T-cell (primary cell): ENCODE measurements around the gene RHOH. TPM values are rescaled to one million over a fixed set of nuclear protein-coding genes. Genes with fewer than 3 reads are reported as not detected.
A peak's percentile ranks its signal among the peaks of the same experiment; 100 is the strongest.

Experiments
- ATAC-seq, 4 experiments: fragments of 200-7000 bp in 3 of 4; fragments of 150-1000 bp in 1 of 4; cut with Tn5 transposase; replicated peaks in 1 of 4; 1 replicate in 3 of 4; 2 replicates in 1 of 4; pipeline ENCODE4 v1.10.0; 2021; ENCODE audit warnings: moderate library complexity in 3 of 4, mild to moderate bottlenecking in 2 of 4, moderate number of reproducible peaks in 1 of 4
- CTCF ChIA-PET, 2 donors: fragments of 300-600 bp; sonication (Branson Sonifier 250); formaldehyde crosslinking; loops; one replicate each; lab custom pipeline; 2022; ENCODE audit warnings: antibody characterized with exemption in 2 of 2; lab: Charles Lee
- POLR2A ChIA-PET, 2 donors: fragments of 300-600 bp; sonication (Branson Sonifier 250); formaldehyde crosslinking; loops; one replicate each; lab custom pipeline; 2022; ENCODE audit warnings: antibody characterized with exemption in 2 of 2; lab: Charles Lee
- DNase-seq, 35 experiments: peaks; one replicate each; pipeline versions ENCODE4 v3.0.0 to v3.0.0-alpha.2; 2013 to 2023
- H3K27ac ChIP-seq: one replicate; pipeline ENCODE4 v1.5.1; 2013; ENCODE audit warnings: low read length
- H3K27me3 ChIP-seq, 2 experiments: replicated peaks in 1 of 2; 1 replicate in 1 of 2; 2 replicates in 1 of 2; pipeline versions ENCODE4 v1.6.1 to v1.7.0; 2013; ENCODE audit warnings: low read length in 1 of 2, mixed read lengths in 1 of 2; ENCODE audit not compliant: control insufficient read depth in 2 of 2, insufficient read depth in 2 of 2; ENCODE audit errors: extremely low read depth in 1 of 2
- H3K36me3 ChIP-seq, 2 donors: 1 replicate in 1 of 2; 2 replicates in 1 of 2; pipeline versions ENCODE4 v1.6.1 to v1.7.0; 2013; ENCODE audit warnings: low read length in 1 of 2; ENCODE audit not compliant: control insufficient read depth in 2 of 2, insufficient read depth in 1 of 2; ENCODE audit errors: extremely low read depth in 1 of 2
- H3K4me1 ChIP-seq, 2 experiments: 1 replicate in 1 of 2; 2 replicates in 1 of 2; pipeline versions ENCODE4 v1.6.1 to v1.7.0; 2013; ENCODE audit warnings: low read length in 2 of 2, mixed read lengths in 1 of 2; ENCODE audit not compliant: insufficient read depth in 2 of 2, control insufficient read depth in 1 of 2; ENCODE audit errors: extremely low read depth in 1 of 2
- H3K4me3 ChIP-seq, 2 donors: 1 replicate in 1 of 2; 2 replicates in 1 of 2; pipeline versions ENCODE4 v1.5.1 to v1.7.0; 2013; ENCODE audit warnings: mild to moderate bottlenecking in 2 of 2, low read length in 1 of 2, moderate library complexity in 1 of 2; ENCODE audit not compliant: control insufficient read depth in 1 of 2; ENCODE audit errors: extremely low read depth in 1 of 2
- H3K9me3 ChIP-seq: 2 replicates; pipeline ENCODE4 v1.7.0; 2013
- H3K27ac Mint-ChIP-seq, 2 donors: one replicate each; pipeline ENCODE4 v1.8.0; 2020 to 2021; ENCODE audit warnings: mild to moderate bottlenecking in 2 of 2, mixed read lengths in 2 of 2
- H3K27me3 Mint-ChIP-seq, 2 donors: one replicate each; pipeline ENCODE4 v1.8.0; 2021 to 2022; ENCODE audit warnings: mixed read lengths in 2 of 2
- H3K36me3 Mint-ChIP-seq: one replicate; pipeline ENCODE4 v1.8.0; 2021; ENCODE audit warnings: mixed read lengths
- H3K4me1 Mint-ChIP-seq, 3 donors: one replicate each; pipeline ENCODE4 v1.8.0; 2020 to 2022; ENCODE audit warnings: mixed read lengths in 3 of 3, mild to moderate bottlenecking in 1 of 3
- H3K4me3 Mint-ChIP-seq, 3 donors: one replicate each; pipeline ENCODE4 v1.8.0; 2020 to 2022; ENCODE audit warnings: mild to moderate bottlenecking in 3 of 3, mixed read lengths in 3 of 3, moderate library complexity in 3 of 3
- H3K9me3 Mint-ChIP-seq, 3 donors: one replicate each; pipeline ENCODE4 v1.8.0; 2020 to 2022; ENCODE audit warnings: mixed read lengths in 3 of 3
- WGBS: methylation state at CpG from one replicate; pipeline ENCODE4 v1.1.5; 2013; ENCODE audit warnings: missing lambda C conversion rate; ENCODE audit not compliant: insufficient coverage; 5-methylcytosine and 5-hydroxymethylcytosine counted together
- total RNA-seq, 35 experiments: library from RNA in 6 of 35; stranded (reverse) in 6 of 35; fragments of 120-200 nt in 1 of 35; gene quantifications; one replicate each; pipeline versions ENCODE4 v1.2.1 to v1.2.4 and lab custom pipeline; 2013 to 2026

The RHOH gene
- total RNA-seq, 5 donors from 2014 or later (not counting 1 experiment from before 2014, with no cell fraction given), result 174 to 436 (median 216) TPM

- peaks cover 0 to 52% of the 10 kb centered on the region in 2 donors for H3K36me3 ChIP-seq
- ChIA-PET POLR2A (interaction anchor here (0.6 to 0.7 kb wide), 3 partner anchors 13 to 797 kb away, joined by 3 to 4 read pairs (median 4); no protein-coding TSS in a partner anchor), CTCF (interaction anchor here (0.5 to 0.8 kb wide), 3 partner anchors 9 to 40 kb away, joined by 3 to 4 read pairs (median 3); no protein-coding TSS in a partner anchor)
- 63% methylated on average over 13 of the region's 19 CpGs for WGBS
- peak overlapping the region; percentile 74 for H3K27ac ChIP-seq
- peaks cover 66 to 95% of the 10 kb centered on the region in 2 experiments for H3K4me1 ChIP-seq
- Mint-ChIP-seq H3K36me3 (peaks cover 62% of the 10 kb centered on the region), H3K27ac (peak overlapping the region; percentile 86 to 94), H3K4me3 (peak overlapping the region; percentile 61 to 74 (median 66)), H3K27me3 (no peaks in the 10 kb centered on the region), H3K4me1 (peaks cover 89 to 91% (median 90%) of the 10 kb centered on the region in 3 donors), H3K9me3 (no peaks in the 10 kb centered on the region)
- H3K27me3 ChIP-seq, result no peaks in the 10 kb centered on the region
- no peaks in the 10 kb centered on the region for H3K9me3 ChIP-seq
- peak overlapping the region in 1 of 2 donors; percentile 44 for H3K4me3 ChIP-seq
- no peak for ATAC-seq
- DNase-seq, result peak in 1 of 35 experiments; percentile 56
Observed at GRCh38 chr4:40243386-40243948, 46.6 kb downstream of the RHOH start.

- Histone ChIP-seq H3K4me1 (peaks cover 68 to 94% of the 10 kb centered on the region in 2 experiments), H3K36me3 (peaks cover 0 to 50% of the 10 kb centered on the region in 2 donors), H3K9me3 (no peaks in the 10 kb centered on the region), H3K27me3 (no peaks in the 10 kb centered on the region), H3K27ac (peak overlapping the region; percentile 74), H3K4me3 (no peak overlapping the region)
- Mint-ChIP-seq H3K9me3 (no peaks in the 10 kb centered on the region), H3K27me3 (no peaks in the 10 kb centered on the region), H3K36me3 (peaks cover 55% of the 10 kb centered on the region), H3K4me1 (peaks cover 90 to 91% (median 90%) of the 10 kb centered on the region in 3 donors), H3K27ac (peak overlapping the region; percentile 93 to 94), H3K4me3 (peak overlapping the region; percentile 17 to 74 (median 46))
- CTCF ChIA-PET, result interaction anchor here (1.0 to 1.2 kb wide), 4 partner anchors 14 to 81 kb away, joined by 3 to 4 read pairs (median 3); no protein-coding TSS in a partner anchor
- WGBS, result no CpG with 5 or more reads among the region's 2 CpGs
- no peak for ATAC-seq
- POLR2A ChIA-PET, result interaction anchor here in 1 of 2 donors (0.6 to 1.0 kb wide), 2 partner anchors 45 to 185 kb away, joined by 3 to 4 read pairs; no protein-coding TSS in a partner anchor
- DNase-seq, result peak in 1 of 35 experiments; percentile 62
Observed at GRCh38 chr4:40244606-40245005, 47.8 kb downstream of the RHOH start.

- Mint-ChIP-seq H3K4me1 (peaks cover 88 to 92% (median 88%) of the 10 kb centered on the region in 3 donors), H3K4me3 (peak overlapping the region; percentile 28 to 74 (median 45)), H3K9me3 (no peaks in the 10 kb centered on the region), H3K27ac (peak overlapping the region; percentile 93 to 94), H3K36me3 (peaks cover 50% of the 10 kb centered on the region), H3K27me3 (no peaks in the 10 kb centered on the region)
- Histone ChIP-seq H3K9me3 (no peaks in the 10 kb centered on the region), H3K27me3 (no peaks in the 10 kb centered on the region), H3K36me3 (peaks cover 0 to 41% of the 10 kb centered on the region in 2 donors), H3K27ac (peak overlapping the region; percentile 74), H3K4me1 (peaks cover 67 to 93% of the 10 kb centered on the region in 2 experiments), H3K4me3 (no peak overlapping the region)
- ChIA-PET CTCF (interaction anchor here (0.6 to 1.3 kb wide), 7 partner anchors 15 to 1594 kb away, joined by 3 to 4 read pairs (median 3); no protein-coding TSS in a partner anchor), POLR2A (interaction anchor here (0.6 to 1.0 kb wide), 4 partner anchors 8 to 186 kb away, joined by 3 to 5 read pairs (median 4); no protein-coding TSS in a partner anchor)
- 90% methylated on average over 2 of the region's 3 CpGs for WGBS
- no peak for ATAC-seq
- no peak for DNase-seq
Observed at GRCh38 chr4:40245550-40245949, 48.7 kb downstream of the RHOH start.

GRCh38 chr4:40246011-40246900, 49.4 kb downstream of the RHOH start:
- DNase-seq, result peak in 1 of 35 experiments; percentile 37
- Mint-ChIP-seq H3K36me3 (peaks cover 49% of the 10 kb centered on the region), H3K9me3 (peaks cover 0 to under 1% (median under 1%) of the 10 kb centered on the region in 3 donors), H3K4me3 (peak overlapping the region; percentile 22 to 74 (median 45)), H3K27ac (peak overlapping the region; percentile 93 to 94), H3K27me3 (no peaks in the 10 kb centered on the region), H3K4me1 (peaks cover 88 to 96% (median 89%) of the 10 kb centered on the region in 3 donors)
- ChIA-PET CTCF (interaction anchor here (0.6 to 1.3 kb wide), 5 partner anchors 15 to 1595 kb away, joined by 3 to 4 read pairs (median 3); no protein-coding TSS in a partner anchor), POLR2A (interaction anchor here in 1 of 2 donors (0.6 to 0.7 kb wide), 2 partner anchors 9 kb away, joined by 3 to 11 read pairs; no protein-coding TSS in a partner anchor)
- H3K27me3 ChIP-seq, result no peaks in the 10 kb centered on the region
- peaks cover 0 to 38% of the 10 kb centered on the region in 2 donors for H3K36me3 ChIP-seq
- no peaks in the 10 kb centered on the region for H3K9me3 ChIP-seq
- peak overlapping the region; percentile 74 for H3K27ac ChIP-seq
- 46% methylated on average over 4 of the region's 9 CpGs for WGBS
- no peak for ATAC-seq
- no peak overlapping the region for H3K4me3 ChIP-seq
- peaks cover 63 to 92% of the 10 kb centered on the region in 2 experiments for H3K4me1 ChIP-seq

- peak; percentile 6 to 8 (median 7) for ATAC-seq
- 67% methylated on average over 1 of the region's 2 CpGs for WGBS
- Histone ChIP-seq H3K4me1 (peaks cover 58 to 88% of the 10 kb centered on the region in 2 experiments), H3K36me3 (peaks cover 0 to 37% of the 10 kb centered on the region in 2 donors), H3K4me3 (no peak overlapping the region), H3K27me3 (no peaks in the 10 kb centered on the region), H3K9me3 (no peaks in the 10 kb centered on the region), H3K27ac (peak overlapping the region; percentile 74)
- Mint-ChIP-seq H3K9me3 (peaks cover 0 to 4% (median 4%) of the 10 kb centered on the region in 3 donors), H3K36me3 (peaks cover 48% of the 10 kb centered on the region), H3K27ac (peak overlapping the region; percentile 93 to 94), H3K4me1 (peaks cover 85 to 95% (median 88%) of the 10 kb centered on the region in 3 donors), H3K4me3 (peak overlapping the region in 2 of 3 donors; percentile 22 to 74), H3K27me3 (no peaks in the 10 kb centered on the region)
- ChIA-PET CTCF (interaction anchor here in 1 of 2 donors (0.6 to 1.6 kb wide), 9 partner anchors 9 to 95 kb away, joined by 3 to 9 read pairs (median 4); no protein-coding TSS in a partner anchor), POLR2A (interaction anchor here (0.6 to 0.9 kb wide), 6 partner anchors 9 to 63 kb away, joined by 3 to 11 read pairs (median 5); no protein-coding TSS in a partner anchor)
- no peak for DNase-seq
Observed at GRCh38 chr4:40246938-40247337, 50.1 kb downstream of the RHOH start.
